GM12892 (cell line): ENCODE results near the gene GBA3.

ENCODE experiments used
- POLR2AphosphoS5 ChIP-seq: IDR thresholded peaks from 2 replicates; pipeline ENCODE4 v1.6.1; 2011; ENCODE audit warnings: low read depth, low read length, control low read depth
- TAF1 ChIP-seq: IDR thresholded peaks from 2 replicates; pipeline ENCODE4 v1.6.1; 2011; ENCODE audit warnings: low read depth, mild to moderate bottlenecking, control low read depth, low read length, borderline replicate concordance

DNA sequence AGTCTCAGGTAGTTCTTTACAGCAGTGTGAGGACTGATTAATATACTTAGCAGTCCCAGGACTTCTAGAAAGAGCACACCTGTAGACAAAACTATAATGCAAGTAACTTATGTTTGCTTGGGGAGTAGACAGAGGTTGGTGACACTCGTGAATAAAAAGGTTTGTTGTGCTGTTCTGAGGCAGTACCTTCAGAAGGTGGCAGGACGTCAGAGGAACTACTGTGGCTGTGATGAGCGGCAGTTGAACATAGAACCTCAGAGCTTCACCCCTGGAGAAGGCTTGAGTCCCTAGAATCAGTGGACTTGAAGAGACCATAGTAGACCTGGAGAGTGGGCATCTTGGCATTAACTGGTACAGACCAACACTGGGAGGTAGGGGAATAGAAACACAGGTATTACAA is 3.3 kb upstream of the GBA3 start:
- no peak for TF ChIP-seq POLR2AphosphoS5
- no peak for TF ChIP-seq TAF1
